Measurements from ENCODE around the gene ADAM22.

Gene ADAM22

GRCh38 chr7:88121335-88121734, 187.3 kb downstream of the ADAM22 start:
- WGBS (ENCODE audit: insufficient coverage, insufficient read length): no CpG with 5 or more reads among the region's 2 CpGs
- Histone ChIP-seq H3K4me3 (ENCODE audit: low read length) (no peak overlapping the region), H3K27me3 (ENCODE audit: control insufficient read depth, insufficient read depth, low read length) (no peaks in the 10 kb centered on the region), H3K27ac (ENCODE audit: low read length) (no peak overlapping the region), H3K36me3 (ENCODE audit: control insufficient read depth, insufficient read depth, low read length) (no peaks in the 10 kb centered on the region), H3K4me1 (ENCODE audit: control insufficient read depth, insufficient read depth, low read length) (no peaks in the 10 kb centered on the region), H3K9me3 (ENCODE audit: control insufficient read depth, insufficient read depth, low read length) (no peaks in the 10 kb centered on the region)
- DNase-seq (ENCODE audit: low read depth, low spot score): no peak

DNA sequence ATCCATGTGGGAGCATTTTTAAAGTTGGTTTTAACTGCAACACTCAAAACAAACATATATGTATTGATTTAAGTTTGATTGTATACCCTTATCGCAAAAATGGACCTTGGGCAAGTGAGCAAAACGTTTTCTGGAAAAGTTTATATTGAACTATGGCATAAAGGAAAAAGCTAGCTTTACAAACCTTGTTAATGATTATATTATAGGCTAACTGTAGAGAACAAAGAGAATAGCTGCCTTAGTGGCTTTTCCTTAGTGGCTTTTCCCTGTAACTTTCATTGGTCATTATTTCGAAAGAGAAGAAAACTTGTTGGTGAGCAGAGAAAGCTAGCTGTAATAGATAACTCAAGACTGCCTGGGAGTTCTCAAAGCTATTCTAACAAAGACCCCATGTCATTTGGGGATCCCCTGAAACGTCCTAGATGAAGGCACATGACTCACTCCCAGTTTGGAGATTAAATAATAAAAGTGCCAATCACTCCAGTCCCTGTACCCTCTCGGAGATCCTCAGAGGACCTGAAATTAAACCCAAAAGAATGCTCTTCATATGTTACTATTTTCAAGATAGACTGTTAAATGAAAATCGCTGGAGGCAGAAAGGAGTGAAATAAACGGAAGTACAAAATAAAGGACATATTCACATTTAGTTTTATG, 193.7 kb downstream of the ADAM22 start:
- WGBS (ENCODE audit: insufficient coverage, insufficient read length): no CpG with 5 or more reads among the region's 7 CpGs
- Histone ChIP-seq H3K9me3 (ENCODE audit: control insufficient read depth, insufficient read depth, low read length) (no peaks in the 10 kb centered on the region), H3K27ac (ENCODE audit: low read length) (no peak overlapping the region), H3K4me1 (ENCODE audit: control insufficient read depth, insufficient read depth, low read length) (no peaks in the 10 kb centered on the region), H3K36me3 (ENCODE audit: control insufficient read depth, insufficient read depth, low read length) (no peaks in the 10 kb centered on the region), H3K4me3 (ENCODE audit: low read length) (no peak overlapping the region), H3K27me3 (ENCODE audit: control insufficient read depth, insufficient read depth, low read length) (no peaks in the 10 kb centered on the region)
- DNase-seq (ENCODE audit: low read depth, low spot score): no peak

GRCh38 chr7:88132725-88133124, 198.7 kb downstream of the ADAM22 start:
- no peak for DNase-seq (ENCODE audit: low read depth, low spot score)
- Histone ChIP-seq H3K4me1 (ENCODE audit: control insufficient read depth, insufficient read depth, low read length) (no peaks in the 10 kb centered on the region), H3K9me3 (ENCODE audit: control insufficient read depth, insufficient read depth, low read length) (no peaks in the 10 kb centered on the region), H3K36me3 (ENCODE audit: control insufficient read depth, insufficient read depth, low read length) (no peaks in the 10 kb centered on the region), H3K4me3 (ENCODE audit: low read length) (no peak overlapping the region), H3K27ac (ENCODE audit: low read length) (no peak overlapping the region), H3K27me3 (ENCODE audit: control insufficient read depth, insufficient read depth, low read length) (no peaks in the 10 kb centered on the region)
- WGBS (ENCODE audit: insufficient coverage, insufficient read length): no CpG with 5 or more reads among the region's 4 CpGs

DNA sequence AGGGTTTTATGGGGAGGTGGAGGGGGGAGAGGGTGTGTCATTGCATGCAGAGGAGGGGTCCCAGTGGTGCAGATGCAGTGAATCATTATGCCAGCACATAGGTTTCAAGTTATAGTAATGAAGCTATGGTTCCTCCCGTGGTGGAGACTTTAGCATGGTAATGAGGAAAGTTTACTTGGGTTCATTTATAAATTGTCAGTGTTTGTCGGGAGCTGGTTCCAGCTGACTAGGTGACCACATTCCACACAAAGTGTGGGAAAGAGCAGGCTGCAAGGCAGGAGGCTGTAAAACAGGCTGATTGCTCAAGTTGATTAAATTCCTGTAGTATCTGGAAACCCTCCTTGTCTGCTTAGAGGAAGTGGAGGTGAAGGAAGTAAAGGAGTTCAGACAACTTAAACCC, 206.9 kb downstream of the ADAM22 start:
- Histone ChIP-seq H3K36me3 (ENCODE audit: control insufficient read depth, insufficient read depth, low read length) (no peaks in the 10 kb centered on the region), H3K27ac (ENCODE audit: low read length) (no peak overlapping the region), H3K27me3 (ENCODE audit: control insufficient read depth, insufficient read depth, low read length) (no peaks in the 10 kb centered on the region), H3K9me3 (ENCODE audit: control insufficient read depth, insufficient read depth, low read length) (no peaks in the 10 kb centered on the region), H3K4me3 (ENCODE audit: low read length) (no peak overlapping the region), H3K4me1 (ENCODE audit: control insufficient read depth, insufficient read depth, low read length) (no peaks in the 10 kb centered on the region)
- no peak for DNase-seq (ENCODE audit: low read depth, low spot score)
- no CpG with 5 or more reads among the region's 2 CpGs for WGBS (ENCODE audit: insufficient coverage, insufficient read length)

- Histone ChIP-seq H3K36me3 (ENCODE audit: control insufficient read depth, insufficient read depth, low read length) (no peaks in the 10 kb centered on the region), H3K4me1 (ENCODE audit: control insufficient read depth, insufficient read depth, low read length) (no peaks in the 10 kb centered on the region), H3K27me3 (ENCODE audit: control insufficient read depth, insufficient read depth, low read length) (no peaks in the 10 kb centered on the region), H3K4me3 (ENCODE audit: low read length) (no peak overlapping the region), H3K27ac (ENCODE audit: low read length) (no peak overlapping the region), H3K9me3 (ENCODE audit: control insufficient read depth, insufficient read depth, low read length) (no peaks in the 10 kb centered on the region)
- WGBS (ENCODE audit: insufficient coverage, insufficient read length): no CpG with 5 or more reads among the region's 2 CpGs
- no peak for DNase-seq (ENCODE audit: low read depth, low spot score)
Measured at GRCh38 chr7:88141479-88141878, 207.4 kb downstream of the ADAM22 start.

DNA sequence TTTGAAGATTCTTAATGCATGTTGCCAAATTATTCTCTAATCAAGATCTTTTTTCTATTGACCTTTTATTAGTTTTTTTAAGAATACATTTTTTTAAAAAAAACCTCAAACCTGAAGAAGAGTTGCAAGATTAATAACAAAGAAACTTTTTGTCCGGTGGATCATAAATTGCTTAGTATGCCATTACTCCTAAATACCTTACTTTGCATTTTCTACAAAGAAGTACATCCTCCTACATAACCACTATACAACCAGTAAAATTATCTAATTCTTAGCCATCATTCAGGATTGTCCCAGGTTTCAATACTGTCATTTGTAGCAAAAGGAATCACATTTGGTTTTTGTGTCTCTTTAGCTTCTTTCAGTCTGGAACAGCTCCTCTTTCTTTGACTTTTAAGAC, 207.9 kb downstream of the ADAM22 start:
- Histone ChIP-seq H3K36me3 (ENCODE audit: control insufficient read depth, insufficient read depth, low read length) (no peaks in the 10 kb centered on the region), H3K9me3 (ENCODE audit: control insufficient read depth, insufficient read depth, low read length) (no peaks in the 10 kb centered on the region), H3K4me1 (ENCODE audit: control insufficient read depth, insufficient read depth, low read length) (no peaks in the 10 kb centered on the region), H3K4me3 (ENCODE audit: low read length) (no peak overlapping the region), H3K27me3 (ENCODE audit: control insufficient read depth, insufficient read depth, low read length) (no peaks in the 10 kb centered on the region), H3K27ac (ENCODE audit: low read length) (no peak overlapping the region)
- no CpG with 5 or more reads among the region's 1 CpG for WGBS (ENCODE audit: insufficient coverage, insufficient read length)
- DNase-seq (ENCODE audit: low read depth, low spot score): no peak

GRCh38 chr7:88146616-88147015, 212.6 kb downstream of the ADAM22 start:
- Histone ChIP-seq H3K4me3 (ENCODE audit: low read length) (no peak overlapping the region), H3K27ac (ENCODE audit: low read length) (no peak overlapping the region), H3K36me3 (ENCODE audit: control insufficient read depth, insufficient read depth, low read length) (no peaks in the 10 kb centered on the region), H3K9me3 (ENCODE audit: control insufficient read depth, insufficient read depth, low read length) (no peaks in the 10 kb centered on the region), H3K27me3 (ENCODE audit: control insufficient read depth, insufficient read depth, low read length) (no peaks in the 10 kb centered on the region), H3K4me1 (ENCODE audit: control insufficient read depth, insufficient read depth, low read length) (no peaks in the 10 kb centered on the region)
- no peak for DNase-seq (ENCODE audit: low read depth, low spot score)
- no CpG with 5 or more reads among the region's 2 CpGs for WGBS (ENCODE audit: insufficient coverage, insufficient read length)

DNA sequence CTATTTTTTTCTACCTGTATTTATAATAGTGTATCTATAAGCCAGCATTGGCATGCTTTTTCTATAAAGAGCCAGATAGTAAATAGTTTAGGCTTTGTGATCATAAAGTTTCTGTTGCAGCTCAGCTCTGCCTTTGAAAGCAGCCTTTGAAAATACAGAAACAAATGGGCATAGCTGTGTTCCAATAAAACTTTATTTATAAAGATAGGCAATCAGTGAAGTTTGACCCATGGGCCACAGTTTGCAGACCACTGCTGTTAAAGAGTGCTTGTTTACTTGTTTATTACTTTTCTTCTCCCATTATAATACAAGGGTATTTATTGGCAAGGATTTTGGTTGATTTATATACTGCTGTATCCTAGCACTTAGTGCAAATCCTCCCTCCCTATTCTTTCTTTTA, 213.3 kb downstream of the ADAM22 start:
- Histone ChIP-seq H3K9me3 (ENCODE audit: control insufficient read depth, insufficient read depth, low read length) (no peaks in the 10 kb centered on the region), H3K4me3 (ENCODE audit: low read length) (no peak overlapping the region), H3K27me3 (ENCODE audit: control insufficient read depth, insufficient read depth, low read length) (no peaks in the 10 kb centered on the region), H3K36me3 (ENCODE audit: control insufficient read depth, insufficient read depth, low read length) (no peaks in the 10 kb centered on the region), H3K4me1 (ENCODE audit: control insufficient read depth, insufficient read depth, low read length) (no peaks in the 10 kb centered on the region), H3K27ac (ENCODE audit: low read length) (no peak overlapping the region)
- no peak for DNase-seq (ENCODE audit: low read depth, low spot score)

GRCh38 chr7:88147949-88148348, 213.9 kb downstream of the ADAM22 start:
- no peak for DNase-seq (ENCODE audit: low read depth, low spot score)
- Histone ChIP-seq H3K27ac (ENCODE audit: low read length) (no peak overlapping the region), H3K4me1 (ENCODE audit: control insufficient read depth, insufficient read depth, low read length) (no peaks in the 10 kb centered on the region), H3K36me3 (ENCODE audit: control insufficient read depth, insufficient read depth, low read length) (no peaks in the 10 kb centered on the region), H3K27me3 (ENCODE audit: control insufficient read depth, insufficient read depth, low read length) (no peaks in the 10 kb centered on the region), H3K9me3 (ENCODE audit: control insufficient read depth, insufficient read depth, low read length) (no peaks in the 10 kb centered on the region), H3K4me3 (ENCODE audit: low read length) (no peak overlapping the region)
- no CpG with 5 or more reads among the region's 1 CpG for WGBS (ENCODE audit: insufficient coverage, insufficient read length)

DNA sequence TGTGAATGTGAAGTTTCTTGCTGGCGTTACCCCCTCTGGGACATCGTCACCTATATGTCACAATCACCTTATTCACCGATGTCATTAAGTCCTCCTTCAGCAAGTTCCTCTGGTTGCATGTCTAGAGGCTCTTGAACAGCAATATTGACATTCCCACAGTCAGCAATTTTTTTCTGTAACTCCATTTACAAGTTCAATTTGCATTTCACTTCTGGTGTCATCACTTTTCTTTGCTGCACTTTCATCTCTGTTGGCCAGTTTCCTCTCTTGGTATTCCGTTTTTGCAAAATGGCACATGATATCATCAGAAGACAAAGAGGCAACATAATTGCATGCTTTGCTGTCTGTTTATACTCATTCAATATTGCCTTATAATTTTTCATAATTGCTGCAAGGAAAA, 216.0 kb downstream of the ADAM22 start:
- no peak for DNase-seq (ENCODE audit: low read depth, low spot score)
- no peaks in the 10 kb centered on the region; the same call in 1 of the 2 replicates for H3K4me1 ChIP-seq (ENCODE audit: control insufficient read depth, insufficient read depth, low read length)
- no CpG with 5 or more reads among the region's 4 CpGs for WGBS (ENCODE audit: insufficient coverage, insufficient read length)
- H3K36me3 ChIP-seq (ENCODE audit: control insufficient read depth, insufficient read depth, low read length): no peaks in the 10 kb centered on the region
- no peaks in the 10 kb centered on the region for H3K27me3 ChIP-seq (ENCODE audit: control insufficient read depth, insufficient read depth, low read length)
- no peaks in the 10 kb centered on the region for H3K9me3 ChIP-seq (ENCODE audit: control insufficient read depth, insufficient read depth, low read length)
- no peak overlapping the region for H3K27ac ChIP-seq (ENCODE audit: low read length)
- H3K4me3 ChIP-seq (ENCODE audit: low read length): no peak overlapping the region

DNA sequence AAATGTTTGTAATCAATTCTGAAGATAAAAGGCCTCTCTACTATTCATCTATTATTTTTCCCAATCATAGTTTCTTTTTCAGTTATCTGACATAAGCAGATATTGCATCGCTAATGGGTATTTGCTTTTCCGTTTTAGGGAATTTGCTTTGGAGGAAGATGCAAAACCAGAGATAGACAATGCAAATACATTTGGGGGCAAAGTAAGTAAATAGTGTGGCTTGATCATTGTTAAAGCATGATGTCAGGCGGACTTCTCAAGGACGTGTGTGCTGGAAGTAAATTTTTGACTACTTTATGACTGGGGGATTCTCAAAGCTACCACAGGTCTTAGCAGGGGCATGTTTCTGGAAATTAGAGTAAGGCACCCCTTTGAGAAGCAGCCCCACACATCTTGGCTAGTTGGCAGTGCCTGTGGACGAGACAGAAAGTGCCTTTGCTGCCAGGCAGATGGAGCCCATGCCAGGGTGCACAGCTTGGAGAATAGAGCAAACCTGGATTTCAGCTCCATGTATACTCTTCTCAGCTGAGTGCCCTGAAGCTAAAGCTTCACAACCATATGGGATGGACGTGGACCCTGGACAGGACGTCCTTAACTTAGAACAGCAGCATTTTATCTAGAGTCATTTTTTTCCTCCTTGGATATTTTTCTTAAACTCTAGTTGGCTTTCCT, 217.2 kb downstream of the ADAM22 start:
- no CpG with 5 or more reads among the region's 7 CpGs for WGBS (ENCODE audit: insufficient coverage, insufficient read length)
- no peak for DNase-seq (ENCODE audit: low read depth, low spot score)
- no peaks in the 10 kb centered on the region for H3K36me3 ChIP-seq (ENCODE audit: control insufficient read depth, insufficient read depth, low read length)
- H3K4me3 ChIP-seq (ENCODE audit: low read length): no peak overlapping the region
- no peaks in the 10 kb centered on the region; the same call in 1 of the 2 replicates for H3K4me1 ChIP-seq (ENCODE audit: control insufficient read depth, insufficient read depth, low read length)
- no peaks in the 10 kb centered on the region for H3K27me3 ChIP-seq (ENCODE audit: control insufficient read depth, insufficient read depth, low read length)
- no peaks in the 10 kb centered on the region for H3K9me3 ChIP-seq (ENCODE audit: control insufficient read depth, insufficient read depth, low read length)
- H3K27ac ChIP-seq (ENCODE audit: low read length): no peak overlapping the region
